GM12873 (cell line): ENCODE measurements around the gene ST3GAL2.

Source experiments
- CTCF ChIP-seq: IDR thresholded peaks from 2 replicates; pipeline ENCODE4 v1.5.1; 2012; ENCODE audit warnings: low read depth, mild to moderate bottlenecking, moderate library complexity, low read length, control low read depth; ENCODE audit not compliant: insufficient read depth; ENCODE audit errors: missing control alignments

ST3GAL2 gene

DNA sequence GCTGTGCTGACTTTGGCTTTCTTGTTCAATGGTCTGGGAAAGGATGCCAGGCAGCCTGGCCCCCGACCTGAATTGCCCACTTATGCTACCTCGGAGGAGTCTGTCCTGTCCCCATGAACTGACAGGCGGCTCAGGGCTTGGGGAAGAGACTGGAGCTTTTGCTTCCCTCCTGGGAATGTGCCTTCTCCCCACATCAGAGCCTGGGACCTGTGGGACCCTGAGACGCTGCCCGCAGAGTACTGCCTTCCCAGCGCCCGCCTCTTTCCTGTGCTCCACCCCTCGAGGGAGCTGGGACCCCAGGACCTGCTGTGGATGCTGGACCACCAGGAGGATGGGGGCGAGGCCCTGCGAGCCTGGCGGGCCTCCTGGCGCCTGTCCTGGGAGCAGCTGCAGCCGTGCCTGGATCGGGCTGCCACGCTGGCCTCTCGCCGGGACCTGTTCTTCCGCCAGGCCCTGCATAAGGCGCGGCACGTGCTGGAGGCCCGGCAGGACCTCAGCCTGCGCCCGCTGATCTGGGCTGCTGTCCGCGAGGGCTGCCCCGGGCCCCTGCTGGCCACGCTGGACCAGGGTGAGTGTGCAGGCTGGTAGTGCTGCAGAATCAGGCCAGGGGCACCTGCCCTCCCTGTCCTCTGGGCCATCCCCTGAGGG lies 34.0 kb upstream of the ST3GAL2 start:
- TF ChIP-seq CTCF, result no peak

DNA sequence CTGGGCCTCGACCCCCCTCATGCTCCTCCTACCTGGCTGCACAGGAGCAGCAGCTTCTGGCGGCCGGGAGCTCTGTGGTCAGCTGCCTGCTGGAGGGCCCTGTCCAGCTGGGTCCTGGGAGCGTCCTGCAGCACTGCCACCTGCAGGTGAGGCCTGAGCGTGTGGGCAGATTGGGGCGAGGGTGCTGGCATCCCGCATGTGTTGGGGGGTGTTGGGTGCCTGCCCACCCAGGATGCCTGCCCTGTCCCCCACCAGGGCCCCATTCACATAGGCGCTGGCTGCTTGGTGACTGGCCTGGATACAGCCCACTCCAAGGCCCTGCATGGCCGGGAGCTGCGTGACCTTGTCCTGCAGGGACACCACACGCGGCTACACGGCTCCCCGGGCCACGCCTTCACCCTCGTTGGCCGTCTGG lies 32.0 kb upstream of the ST3GAL2 start:
- no peak for TF ChIP-seq CTCF

DNA sequence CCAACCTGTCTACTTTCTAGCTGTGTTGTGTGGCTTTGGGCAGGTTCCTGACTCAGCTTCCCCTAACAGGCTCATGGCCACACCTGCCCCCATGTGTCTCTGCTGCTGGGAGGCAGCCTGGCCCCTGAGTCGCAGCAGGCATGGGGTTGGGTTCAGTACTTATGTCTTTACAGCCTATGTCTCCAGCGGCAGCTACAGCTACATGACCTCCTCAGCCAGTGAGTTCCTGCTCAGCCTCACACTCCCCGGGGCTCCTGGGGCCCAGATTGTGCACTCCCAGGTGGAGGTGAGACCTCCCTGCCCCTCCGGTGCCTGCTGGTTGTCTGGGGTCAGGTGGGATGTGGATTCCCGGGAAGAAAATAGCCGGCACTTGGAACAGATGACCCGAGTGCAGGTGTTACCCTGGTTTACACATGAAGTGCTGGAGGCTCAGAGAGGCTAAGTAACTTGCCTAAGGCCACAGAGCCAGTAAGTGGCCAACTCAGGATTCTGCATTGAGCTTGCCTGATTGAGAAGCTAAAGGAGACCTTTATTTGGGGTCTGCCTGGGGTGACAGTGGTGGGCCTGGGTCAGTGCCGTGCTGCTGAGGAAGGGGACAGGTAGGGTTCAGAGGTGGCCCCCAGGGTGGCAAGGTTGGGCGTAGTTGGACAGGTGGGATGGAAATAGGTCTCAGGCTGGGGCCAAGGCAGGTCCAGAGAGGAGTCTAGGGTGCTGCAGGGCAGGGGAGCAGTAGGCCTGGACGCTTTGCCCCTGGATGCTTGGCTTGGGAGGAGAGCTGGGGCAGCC lies 31.4 kb upstream of the ST3GAL2 start:
- no peak for TF ChIP-seq CTCF

DNA sequence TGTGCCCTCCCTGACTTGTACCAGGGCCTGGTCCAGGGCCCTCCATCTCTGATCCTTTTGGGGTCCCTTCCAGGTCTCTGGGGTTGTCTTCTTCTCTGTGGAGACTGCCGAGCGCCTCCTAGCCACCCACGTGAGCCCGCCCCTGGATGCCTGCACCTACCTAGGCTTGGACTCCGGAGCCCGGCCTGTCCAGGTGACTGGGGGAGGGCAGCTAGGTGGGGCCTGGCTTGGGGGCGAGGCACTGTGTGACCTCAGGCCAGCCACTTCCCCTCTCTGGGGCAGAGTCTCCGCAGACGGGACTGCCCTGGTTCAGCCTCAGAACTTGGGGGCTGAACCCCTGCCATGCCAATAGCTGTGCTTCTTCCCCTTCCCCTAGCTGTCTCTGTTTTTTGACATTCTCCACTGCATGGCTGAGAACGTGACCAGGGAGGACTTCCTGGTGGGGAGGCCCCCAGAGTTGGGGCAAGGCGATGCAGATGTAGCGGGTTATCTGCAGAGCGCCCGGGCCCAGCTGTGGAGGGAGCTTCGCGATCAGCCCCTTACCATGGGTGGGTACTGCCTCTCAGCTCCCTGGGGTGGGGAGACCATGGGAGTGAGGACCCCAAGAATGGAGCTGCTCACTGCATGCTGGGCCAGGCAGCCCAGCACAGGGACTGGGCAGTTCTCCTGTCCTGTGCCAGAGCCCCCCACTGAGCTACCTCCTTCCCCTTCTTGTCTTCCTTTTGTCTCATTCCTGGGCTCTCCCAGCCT lies 30.1 kb upstream of the ST3GAL2 start:
- TF ChIP-seq CTCF, result no peak

- no peak for TF ChIP-seq CTCF
Observed at GRCh38 chr16:70467608-70468007, 28.7 kb upstream of the ST3GAL2 start.

- TF ChIP-seq CTCF, result no peak
Observed at GRCh38 chr16:70467113-70467512, 28.2 kb upstream of the ST3GAL2 start.

- no peak for TF ChIP-seq CTCF
Observed at GRCh38 chr16:70466805-70467076, 27.8 kb upstream of the ST3GAL2 start.
